SK-N-SH treated with all-trans-retinoic acid at 6 μM for 48 hours (cell line): ENCODE results near the gene RGPD8.

Experiments
- ATAC-seq: fragments of 200-7000 bp; cut with Tn5 transposase; 3 replicates; pipeline ENCODE4 v1.9.1; 2020; ENCODE audit warnings: mild to moderate bottlenecking, moderate library complexity
- ARNTL ChIP-seq: fragments of 450-650 bp; formaldehyde crosslinking; IDR thresholded peaks from 2 replicates; pipeline ENCODE4 v1.5.0; 2020; ENCODE audit warnings: low read depth, mild to moderate bottlenecking, moderate library complexity, borderline replicate concordance
- BACH2 ChIP-seq: fragments of 250-450 bp; sonication (Bioruptor Pico); IDR thresholded peaks from 2 replicates; pipeline ENCODE4 v1.9.0; 2021; ENCODE audit warnings: mild to moderate bottlenecking, borderline replicate concordance
- CREB5 ChIP-seq: fragments of 250-450 bp; sonication (Bioruptor Pico); IDR thresholded peaks from 2 replicates; pipeline ENCODE4 v1.5.1; 2020; ENCODE audit warnings: low read depth, mild to moderate bottlenecking, moderate library complexity
- CSDC2 ChIP-seq: fragments of 250-450 bp; sonication (Bioruptor Pico); IDR thresholded peaks from 2 replicates; pipeline ENCODE4 v1.5.0; 2020; ENCODE audit warnings: mild to moderate bottlenecking, moderate library complexity
- ESRRG ChIP-seq: fragments of 250-450 bp; sonication (Bioruptor Pico); IDR thresholded peaks from 2 replicates; pipeline ENCODE4 v1.6.1; 2021; ENCODE audit warnings: mild to moderate bottlenecking
- GLIS3 ChIP-seq: fragments of 250-450 bp; sonication (Bioruptor Pico); IDR thresholded peaks from 2 replicates; pipeline ENCODE4 v1.5.0; 2020; ENCODE audit warnings: mild to moderate bottlenecking, moderate library complexity
- ISL1 ChIP-seq: fragments of 250-450 bp; sonication (Bioruptor Pico); IDR thresholded peaks from 2 replicates; pipeline ENCODE4 v2.1.2; 2022; ENCODE audit warnings: mild to moderate bottlenecking, moderate library complexity
- OSR1 ChIP-seq: fragments of 250-450 bp; sonication (Bioruptor Pico); IDR thresholded peaks from 2 replicates; pipeline ENCODE4 v1.8.0; 2022; ENCODE audit warnings: moderate library complexity, mild to moderate bottlenecking, inconsistent platforms
- POU6F1 ChIP-seq: fragments of 250-450 bp; sonication (Bioruptor Pico); IDR thresholded peaks from 2 replicates; pipeline ENCODE4 v1.8.0; 2021; ENCODE audit warnings: low read depth, mild to moderate bottlenecking, moderate library complexity, borderline replicate concordance
- PPARA ChIP-seq: fragments of 250-450 bp; sonication (Bioruptor Pico); IDR thresholded peaks from 2 replicates; pipeline ENCODE4 v1.5.0; 2020; ENCODE audit warnings: mild to moderate bottlenecking, borderline replicate concordance
- RARB ChIP-seq: fragments of 250-450 bp; sonication (Bioruptor Pico); IDR thresholded peaks from 2 replicates; pipeline ENCODE4 v1.8.0; 2021; ENCODE audit warnings: mild to moderate bottlenecking, moderate library complexity
- SNAI2 ChIP-seq: fragments of 250-450 bp; sonication (Bioruptor Pico); IDR thresholded peaks from 2 replicates; pipeline ENCODE4 v1.5.0; 2020; ENCODE audit warnings: mild to moderate bottlenecking, moderate library complexity
- TCF4 ChIP-seq: fragments of 250-450 bp; sonication (Bioruptor Pico); IDR thresholded peaks from 2 replicates; pipeline ENCODE4 v1.8.0; 2021; ENCODE audit warnings: mild to moderate bottlenecking, moderate library complexity, borderline replicate concordance
- TOX ChIP-seq: fragments of 250-450 bp; sonication (Bioruptor Pico); IDR thresholded peaks from 2 replicates; pipeline ENCODE4 v1.8.0; 2021; ENCODE audit warnings: mild to moderate bottlenecking, moderate library complexity, borderline replicate concordance
- TSHZ2 ChIP-seq: fragments of 250-450 bp; sonication (Bioruptor Pico); IDR thresholded peaks from 2 replicates; pipeline ENCODE4 v1.5.0; 2020; ENCODE audit warnings: mild to moderate bottlenecking, moderate library complexity
- ZC3H10 ChIP-seq: fragments of 250-450 bp; sonication (Bioruptor Pico); IDR thresholded peaks from 2 replicates; pipeline ENCODE4 v1.5.1; 2021; ENCODE audit warnings: mild to moderate bottlenecking, moderate library complexity
- ZFP30 ChIP-seq: fragments of 450-650 bp; formaldehyde crosslinking; IDR thresholded peaks from 2 replicates; pipeline ENCODE4 v1.5.0; 2022; ENCODE audit warnings: mild to moderate bottlenecking, moderate library complexity
- ZNF565 ChIP-seq: fragments of 450-650 bp; formaldehyde crosslinking; conservative IDR thresholded peaks from 2 replicates; pipeline ENCODE4 v1.5.0; 2020; ENCODE audit warnings: low read depth, mild to moderate bottlenecking, moderate library complexity
- ZNF70 ChIP-seq: fragments of 450-650 bp; formaldehyde crosslinking; IDR thresholded peaks from 2 replicates; pipeline ENCODE4 v1.5.0; 2020; ENCODE audit warnings: mild to moderate bottlenecking, moderate library complexity
- ZNF8 ChIP-seq: fragments of 450-650 bp; formaldehyde crosslinking; IDR thresholded peaks from 2 replicates; pipeline ENCODE4 v1.5.0; 2020; ENCODE audit warnings: mild to moderate bottlenecking, moderate library complexity
- TF ChIP-seq, protein P1 (sequence below): fragments of 250-450 bp; sonication (Bioruptor Pico); IDR thresholded peaks from 2 replicates; pipeline ENCODE4 v1.5.1; 2021; ENCODE audit warnings: mild to moderate bottlenecking, moderate library complexity

Gene RGPD8

GRCh38 chr2:112474844-112475486 lies 41.5 kb upstream of the RGPD8 start:
- no peak for ATAC-seq

GRCh38 chr2:112472547-112473263 lies 39.3 kb upstream of the RGPD8 start:
- ATAC-seq, result no peak

More at GRCh38 chr2:112474844-112475486, 41.5 kb upstream of the RGPD8 start:
- TF ChIP-seq TCF4 (no peak), ZFP30 (CRISPR knock-in tag) (no peak), ZNF8 (no peak), ZNF70 (CRISPR knock-in tag) (no peak), CSDC2 (no peak), ZNF565 (no peak), BACH2 (CRISPR knock-in tag) (no peak), GLIS3 (CRISPR knock-in tag) (no peak), ARNTL (CRISPR knock-in tag) (no peak)
- TF ChIP-seq, protein P1, sequence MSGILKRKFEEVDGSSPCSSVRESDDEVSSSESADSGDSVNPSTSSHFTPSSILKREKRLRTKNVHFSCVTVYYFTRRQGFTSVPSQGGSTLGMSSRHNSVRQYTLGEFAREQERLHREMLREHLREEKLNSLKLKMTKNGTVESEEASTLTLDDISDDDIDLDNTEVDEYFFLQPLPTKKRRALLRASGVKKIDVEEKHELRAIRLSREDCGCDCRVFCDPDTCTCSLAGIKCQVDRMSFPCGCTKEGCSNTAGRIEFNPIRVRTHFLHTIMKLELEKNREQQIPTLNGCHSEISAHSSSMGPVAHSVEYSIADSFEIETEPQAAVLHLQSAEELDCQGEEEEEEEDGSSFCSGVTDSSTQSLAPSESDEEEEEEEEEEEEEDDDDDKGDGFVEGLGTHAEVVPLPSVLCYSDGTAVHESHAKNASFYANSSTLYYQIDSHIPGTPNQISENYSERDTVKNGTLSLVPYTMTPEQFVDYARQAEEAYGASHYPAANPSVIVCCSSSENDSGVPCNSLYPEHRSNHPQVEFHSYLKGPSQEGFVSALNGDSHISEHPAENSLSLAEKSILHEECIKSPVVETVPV (CRISPR knock-in tag), result no peak

GRCh38 chr2:112465382-112465781 lies 31.9 kb upstream of the RGPD8 start:
- TF ChIP-seq RARB (CRISPR knock-in tag) (no peak), OSR1 (CRISPR knock-in tag) (no peak), TOX (CRISPR knock-in tag) (no peak), ARNTL (CRISPR knock-in tag) (no peak), ZNF565 (no peak), ISL1 (CRISPR knock-in tag) (no peak), SNAI2 (CRISPR knock-in tag) (no peak), ZFP30 (CRISPR knock-in tag) (no peak), ZC3H10 (CRISPR knock-in tag) (no peak), CSDC2 (no peak), BACH2 (CRISPR knock-in tag) (no peak)
- peak; percentile 64 for ATAC-seq

More at GRCh38 chr2:112472547-112473263, 39.3 kb upstream of the RGPD8 start:
- TF ChIP-seq ZNF8 (no peak), PPARA (CRISPR knock-in tag) (no peak), SNAI2 (CRISPR knock-in tag) (no peak)
- TF ChIP-seq, protein P1 (CRISPR knock-in tag), result no peak

- no peak for ATAC-seq
- TF ChIP-seq ARNTL (CRISPR knock-in tag) (no peak), TOX (CRISPR knock-in tag) (no peak), CREB5 (CRISPR knock-in tag) (no peak), BACH2 (CRISPR knock-in tag) (no peak), ESRRG (CRISPR knock-in tag) (no peak), RARB (CRISPR knock-in tag) (no peak), GLIS3 (CRISPR knock-in tag) (no peak), TCF4 (no peak), ZNF565 (no peak), POU6F1 (CRISPR knock-in tag) (no peak), ZC3H10 (CRISPR knock-in tag) (no peak), PPARA (CRISPR knock-in tag) (no peak), TSHZ2 (CRISPR knock-in tag) (no peak)
- TF ChIP-seq, protein P1 (CRISPR knock-in tag), result no peak
Measured at GRCh38 chr2:112463256-112463655, 29.8 kb upstream of the RGPD8 start.
